Urinary bladder (tissue), 4 donors: ENCODE data around the gene RAD50. TPM values are rescaled to one million over a fixed set of nuclear protein-coding genes. Genes with fewer than 3 reads are reported as not detected.

Source experiments
- DNase-seq: peaks from one replicate; pipeline ENCODE4 v3.0.0-alpha.2; 2015; ENCODE audit errors: extremely low spot score
- H3K27ac ChIP-seq: one replicate; pipeline ENCODE4 v1.5.1; 2013; ENCODE audit warnings: low read depth, mild to moderate bottlenecking, moderate library complexity
- H3K36me3 ChIP-seq: one replicate; pipeline ENCODE4 v1.6.1; 2013; ENCODE audit warnings: mild to moderate bottlenecking, moderate library complexity; ENCODE audit not compliant: insufficient read depth
- H3K4me1 ChIP-seq: one replicate; pipeline ENCODE4 v1.6.1; 2013; ENCODE audit warnings: mild to moderate bottlenecking, moderate library complexity; ENCODE audit not compliant: insufficient read depth
- H3K4me3 ChIP-seq: one replicate; pipeline ENCODE4 v1.5.1; 2013; ENCODE audit warnings: low read depth, low read length
- WGBS: extraction: QIAGEN DNeasy Blood & Tissue Kit; methylation state at CpG from one replicate; pipeline ENCODE4 v1.1.7; 2013; 5-methylcytosine and 5-hydroxymethylcytosine counted together
- polyA plus RNA-seq: library from polyadenylated mRNA; stranded (reverse); fragments of 200-250 nt; gene quantifications from one replicate; pipeline ENCODE4 v1.2.3, GENCODE V29; 2013
- total RNA-seq: library from RNA; depleted of rRNA; stranded (reverse); fragments of >200 nt; gene quantifications from one replicate; pipeline ENCODE4 v1.2.3, GENCODE V29; 2014
- donor health status: healthy with polysubstance abuse.
- donor health status: healthy.

RAD50 gene
- total and polyA plus RNA-seq, 2 donors = 13.4 to 75.0 TPM

GRCh38 chr5:132653716-132654115 is 96.9 kb downstream of the RAD50 start:
- no peak for DNase-seq
- Histone ChIP-seq H3K36me3 (no peaks in the 10 kb centered on the region), H3K27ac (no peak overlapping the region), H3K4me1 (peaks cover 2% of the 10 kb centered on the region), H3K4me3 (no peak overlapping the region)
- 23% methylated on average over 7 of the region's 7 CpGs for WGBS

DNA sequence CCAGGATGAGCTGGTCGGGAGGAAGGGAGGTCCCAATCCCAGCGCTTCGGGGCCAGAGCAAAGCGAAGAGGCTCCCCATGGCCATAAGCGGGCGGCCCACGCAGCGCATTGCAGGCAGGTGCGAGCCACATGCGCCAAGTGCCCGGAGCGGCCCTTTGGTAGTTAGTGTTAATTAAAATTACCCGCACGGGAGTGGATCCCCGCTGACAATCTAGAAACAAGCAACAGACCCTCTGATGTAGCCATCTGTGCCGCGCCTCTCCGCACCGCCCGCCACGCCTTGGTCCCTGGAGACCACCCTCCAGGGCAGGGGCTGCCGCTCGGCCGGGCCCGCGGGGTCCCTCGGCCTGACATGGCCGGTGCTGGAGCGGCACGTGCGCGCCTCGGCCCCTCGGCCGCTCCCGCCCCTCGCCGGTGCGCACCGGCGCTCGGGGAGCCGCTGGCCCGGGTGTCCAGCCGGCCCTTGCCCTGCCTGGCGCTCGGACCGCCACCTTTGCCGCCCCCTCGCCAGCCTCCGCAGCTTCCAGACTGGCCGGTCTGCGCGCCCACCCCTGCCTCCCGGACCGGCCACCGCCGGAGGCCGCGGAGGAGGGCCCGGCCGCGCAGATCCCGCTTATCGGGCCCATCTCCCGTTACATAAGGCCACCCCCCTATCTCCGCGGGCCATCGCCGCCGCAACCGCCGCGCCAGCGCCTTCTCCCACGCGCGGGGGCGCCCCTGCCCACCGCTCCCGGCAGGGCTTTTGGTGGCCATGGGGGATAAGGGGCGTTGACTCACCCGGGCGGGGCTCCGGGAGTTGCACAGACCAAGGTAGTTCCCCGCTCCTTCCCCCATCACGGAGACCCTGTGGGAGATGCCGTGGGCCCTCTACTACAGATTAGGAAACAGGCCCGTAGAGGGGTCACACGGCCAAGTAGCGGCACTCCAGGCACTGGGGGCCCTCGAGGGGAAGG is 99.3 kb downstream of the RAD50 start:
- WGBS = 3% methylated on average over 92 of the region's 92 CpGs
- DNase-seq = no peak
- Histone ChIP-seq H3K4me1 (peaks cover 2% of the 10 kb centered on the region), H3K36me3 (no peaks in the 10 kb centered on the region), H3K27ac (no peak overlapping the region), H3K4me3 (peak overlapping the region; percentile 41)

GRCh38 chr5:132656774-132657355 is 100.1 kb downstream of the RAD50 start:
- WGBS = 71% methylated on average over 12 of the region's 12 CpGs
- Histone ChIP-seq H3K4me1 (peaks cover 2% of the 10 kb centered on the region), H3K27ac (no peak overlapping the region), H3K36me3 (no peaks in the 10 kb centered on the region), H3K4me3 (no peak overlapping the region)
- no peak for DNase-seq

- no peak for DNase-seq
- H3K4me1 ChIP-seq = peaks cover 2% of the 10 kb centered on the region
- H3K36me3 ChIP-seq = no peaks in the 10 kb centered on the region
- H3K27ac ChIP-seq = no peak within 1 kb of the TSS
- WGBS = 96% methylated on average over 12 of the region's 12 CpGs
- H3K4me3 ChIP-seq = no peak within 1 kb of the TSS
These were observed 101.1 kb downstream of the RAD50 start, which contains the start of gene IL13 for GRCh38 chr5:132657676-132658380. Gene IL13, plus strand, starts transcription at chr5:132658173. Its CDS starts 14 bp downstream, at chr5:132658187.

DNA sequence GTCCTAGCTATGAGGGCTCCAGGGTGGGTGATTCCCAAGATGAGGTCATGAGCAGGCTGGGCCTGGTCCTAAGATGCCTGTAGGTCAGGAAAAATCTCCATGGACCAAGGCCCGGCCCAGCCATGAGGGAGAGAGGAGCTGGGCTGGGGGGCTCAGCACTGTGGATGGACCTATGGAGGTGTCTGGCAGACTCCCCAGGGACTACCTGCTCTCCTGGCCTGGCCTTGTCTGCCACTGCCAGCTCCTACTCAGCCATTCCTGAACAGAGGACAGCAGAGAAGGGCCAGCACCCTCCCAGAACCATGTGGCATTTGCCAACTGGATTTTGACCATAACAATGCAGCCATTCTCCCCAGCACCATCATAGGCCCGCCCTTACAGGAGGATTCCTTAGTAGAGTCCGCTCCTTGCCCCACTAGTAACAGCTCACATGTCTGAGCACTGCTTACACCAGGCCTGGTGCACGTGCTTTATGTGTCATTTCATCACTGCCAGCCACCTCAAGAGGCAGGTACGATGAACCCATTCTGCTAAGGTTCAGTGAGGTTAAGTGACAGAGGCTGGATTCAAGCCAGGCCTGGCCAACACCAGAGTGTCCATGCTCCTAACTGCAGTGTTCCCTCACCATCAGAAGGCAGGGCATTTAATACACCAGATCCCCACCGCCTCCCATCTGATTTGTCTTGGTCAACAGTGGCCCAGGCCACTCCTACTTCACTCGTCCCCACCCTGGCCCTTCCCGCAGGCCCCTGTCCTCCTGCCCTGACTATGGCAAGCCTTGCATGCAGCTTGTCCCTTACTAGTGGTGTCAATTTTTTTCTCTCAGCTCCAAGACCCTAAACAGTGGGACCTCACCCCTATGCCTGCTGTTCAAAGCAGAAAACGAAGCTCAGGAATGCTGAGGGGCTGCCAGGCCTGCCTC is 101.9 kb downstream of the RAD50 start:
- DNase-seq = no peak
- 95% methylated on average over 9 of the region's 9 CpGs for WGBS
- H3K4me3 ChIP-seq = no peak overlapping the region
- no peaks in the 10 kb centered on the region for H3K36me3 ChIP-seq
- H3K27ac ChIP-seq = no peak overlapping the region
- peaks cover 2% of the 10 kb centered on the region for H3K4me1 ChIP-seq

GRCh38 chr5:132659598-132660493 is 103.1 kb downstream of the RAD50 start:
- DNase-seq = no peak
- no peak overlapping the region for H3K27ac ChIP-seq
- no peak overlapping the region for H3K4me3 ChIP-seq
- H3K4me1 ChIP-seq = peaks cover 2% of the 10 kb centered on the region
- WGBS = 91% methylated on average over 23 of the region's 23 CpGs
- no peaks in the 10 kb centered on the region for H3K36me3 ChIP-seq

- H3K4me1 ChIP-seq = no peaks in the 10 kb centered on the region
- 87% methylated on average over 12 of the region's 12 CpGs for WGBS
- H3K4me3 ChIP-seq = no peak overlapping the region
- H3K27ac ChIP-seq = no peak overlapping the region
- no peaks in the 10 kb centered on the region for H3K36me3 ChIP-seq
- no peak for DNase-seq
These were observed 104.6 kb downstream of the RAD50 start for GRCh38 chr5:132661231-132662003.

- WGBS = 94% methylated on average over 9 of the region's 9 CpGs
- H3K36me3 ChIP-seq = no peaks in the 10 kb centered on the region
- no peak overlapping the region for H3K4me3 ChIP-seq
- H3K27ac ChIP-seq = no peak overlapping the region
- H3K4me1 ChIP-seq = no peaks in the 10 kb centered on the region
- DNase-seq = no peak
These were observed 105.2 kb downstream of the RAD50 start for GRCh38 chr5:132662004-132662401.

- no peak overlapping the region for H3K4me3 ChIP-seq
- DNase-seq = no peak
- 78% methylated on average over 25 of the region's 25 CpGs for WGBS
- no peaks in the 10 kb centered on the region for H3K4me1 ChIP-seq
- no peaks in the 10 kb centered on the region for H3K36me3 ChIP-seq
- H3K27ac ChIP-seq = no peak overlapping the region
These were observed 106.4 kb downstream of the RAD50 start for GRCh38 chr5:132662925-132663770.

DNA sequence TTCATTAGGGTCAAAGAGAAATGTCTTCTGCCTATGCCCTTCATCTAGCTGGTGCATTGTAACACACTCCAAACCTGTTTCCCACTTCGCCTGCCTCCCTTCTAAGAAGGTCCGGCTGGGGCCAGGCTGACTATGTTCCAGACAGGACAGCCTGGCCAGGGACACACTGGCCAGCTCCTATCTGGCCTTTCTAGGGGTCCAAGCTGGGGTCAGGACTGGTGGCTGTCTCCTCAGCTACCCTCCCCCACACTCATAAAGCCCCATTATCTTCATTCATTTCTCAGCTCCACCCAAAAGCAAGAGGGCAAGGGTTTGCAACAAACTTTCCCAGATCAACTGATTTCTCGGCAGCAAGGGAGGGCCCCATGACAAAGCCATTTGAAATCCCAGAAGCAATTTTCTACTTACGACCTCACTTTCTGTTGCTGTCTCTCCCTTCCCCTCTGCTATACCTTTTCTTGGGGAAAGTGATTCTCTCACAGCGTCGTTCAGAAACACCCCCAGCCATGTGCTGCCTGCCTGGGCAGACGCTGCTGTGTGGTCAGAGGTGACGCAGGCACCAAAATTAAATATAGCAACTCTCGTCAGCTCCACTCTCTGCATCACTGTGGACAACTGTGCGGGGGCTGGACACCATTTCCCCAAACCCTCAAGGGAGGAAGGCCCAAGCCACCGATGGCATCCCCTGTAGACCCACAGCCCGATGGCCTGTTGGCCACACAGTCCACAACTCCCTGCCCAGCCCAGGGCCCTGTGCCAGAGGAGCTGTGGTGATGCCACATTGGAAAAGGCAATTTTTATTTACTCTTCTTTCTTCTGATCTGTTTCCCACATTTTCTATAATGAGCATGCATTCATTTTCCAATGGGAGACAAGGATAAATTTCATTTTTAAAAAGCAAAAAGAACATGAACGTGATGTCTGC is 107.3 kb downstream of the RAD50 start:
- Histone ChIP-seq H3K27ac (no peak overlapping the region), H3K4me3 (no peak overlapping the region), H3K36me3 (no peaks in the 10 kb centered on the region), H3K4me1 (no peaks in the 10 kb centered on the region)
- DNase-seq = no peak
- 79% methylated on average over 13 of the region's 13 CpGs for WGBS
